Measurements from ENCODE around the gene GATD1.
A peak's percentile ranks its signal among the peaks of the same experiment; 100 is the strongest.

GATD1 gene

GRCh38 chr11:811446-812245, 34.4 kb upstream of the GATD1 start:
- DNase-seq: no peak

GRCh38 chr11:810040-810567, 32.8 kb upstream of the GATD1 start:
- DNase-seq: no peak

GRCh38 chr11:809287-810039, 32.2 kb upstream of the GATD1 start, which contains the start of gene RPLP2:
Gene RPLP2, plus strand, starts transcription at chr11:809967. Its CDS starts 268 bp downstream, at chr11:810235.
- DNase-seq: peak; percentile 98

GRCh38 chr11:808427-809286, 31.4 kb upstream of the GATD1 start:
- peak; percentile 78 for DNase-seq

GRCh38 chr11:804599-804964, 27.3 kb upstream of the GATD1 start:
- no peak for DNase-seq

- no peak for DNase-seq
Observed at GRCh38 chr11:803770-804598, 26.7 kb upstream of the GATD1 start.

GRCh38 chr11:803467-803742, 26.1 kb upstream of the GATD1 start:
- DNase-seq: no peak

- no peak for DNase-seq
Observed at GRCh38 chr11:802693-803466, 25.6 kb upstream of the GATD1 start.

- no peak for DNase-seq
Observed at GRCh38 chr11:802018-802617, 24.8 kb upstream of the GATD1 start.

GRCh38 chr11:801097-801780, 24.0 kb upstream of the GATD1 start:
- DNase-seq: no peak

- no peak for DNase-seq
Observed at GRCh38 chr11:800473-800872, 23.2 kb upstream of the GATD1 start.

GRCh38 chr11:799641-800316, 22.5 kb upstream of the GATD1 start:
- no peak for DNase-seq

- DNase-seq: peak; percentile 84
Observed at GRCh38 chr11:798093-798713, 20.9 kb upstream of the GATD1 start, which contains the start of gene SLC25A22. Gene SLC25A22, minus strand, starts transcription at chr11:798281. Its CDS starts 3,275 bp downstream, at chr11:795006.

GRCh38 chr11:797296-798092, 20.2 kb upstream of the GATD1 start:
- peak; percentile 76 for DNase-seq

- DNase-seq: no peak
Observed at GRCh38 chr11:796565-797295, 19.4 kb upstream of the GATD1 start.

GRCh38 chr11:795634-796564, 18.6 kb upstream of the GATD1 start:
- peak; percentile 88 for DNase-seq

Measured in activated CD4-positive, alpha-beta T cell treated with anti-CD3 and anti-CD28 coated beads, Interleukin-2, amount 50 U/mL, for 16 hours (primary cell).